SKM-1 (cell line): Measurements from ENCODE around the gene NT5DC1.
A peak's percentile ranks its signal among the peaks of the same experiment; 100 is the strongest.
"Not testable (repeated sequence)": the region's sequence is repeated elsewhere in the genome, so short reads cannot be mapped to it uniquely, and the experiment has no call there.

Source experiments
- DNase-seq: peaks from one replicate; lab custom pipeline; 2025; ENCODE audit not compliant: unreplicated experiment; lab: John Stamatoyannopoulos, UW

NT5DC1 gene

GRCh38 chr6:116268589-116269293, 168.1 kb downstream of the NT5DC1 start:
- peak; percentile 79 for DNase-seq

DNA sequence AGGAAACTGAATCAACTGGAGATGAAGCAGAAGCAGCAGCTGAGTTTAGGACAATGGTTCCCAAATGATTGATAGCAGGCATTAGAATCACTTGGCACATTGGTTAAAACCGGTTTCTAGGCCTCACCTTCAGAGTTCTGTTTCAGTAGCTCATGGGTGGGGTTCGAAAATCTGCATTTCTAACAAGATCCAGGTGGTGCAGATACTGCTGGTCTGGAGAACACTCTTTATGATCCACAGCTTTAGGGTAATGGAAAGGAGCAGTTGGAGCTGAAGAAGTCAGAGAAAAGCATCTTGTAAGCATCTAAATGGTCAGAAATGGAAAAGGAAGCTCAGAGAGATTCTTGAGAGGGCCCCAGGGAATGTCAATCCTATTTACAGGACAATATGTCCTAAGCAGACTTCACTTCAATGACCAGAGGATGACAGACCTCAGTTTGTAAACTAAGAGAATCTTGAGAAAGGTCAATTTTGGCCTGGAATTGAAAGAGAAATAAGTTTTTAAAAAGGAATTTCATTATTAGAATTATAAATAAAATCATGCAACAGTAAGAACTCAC, 170.6 kb downstream of the NT5DC1 start:
- DNase-seq: no peak

DNA sequence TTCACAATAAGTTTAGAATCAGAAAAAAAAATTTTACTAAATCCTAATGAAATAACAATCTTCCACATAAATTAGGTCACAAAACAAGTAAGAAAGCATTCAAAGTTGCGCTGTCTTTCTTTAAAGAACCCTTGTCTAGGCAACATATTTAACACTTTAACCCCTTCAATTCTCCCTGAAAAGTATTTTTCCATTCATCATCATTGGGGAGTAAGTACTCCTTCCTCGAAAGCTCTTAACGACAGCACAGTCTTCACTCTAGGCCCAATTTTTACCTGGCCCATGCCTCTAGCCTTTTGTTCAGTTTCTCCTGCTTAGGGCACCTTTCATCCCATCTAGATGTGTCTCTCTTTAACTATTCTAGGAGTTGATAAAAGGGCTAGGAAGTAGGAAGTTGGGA, 176.5 kb downstream of the NT5DC1 start:
- no peak for DNase-seq

DNA sequence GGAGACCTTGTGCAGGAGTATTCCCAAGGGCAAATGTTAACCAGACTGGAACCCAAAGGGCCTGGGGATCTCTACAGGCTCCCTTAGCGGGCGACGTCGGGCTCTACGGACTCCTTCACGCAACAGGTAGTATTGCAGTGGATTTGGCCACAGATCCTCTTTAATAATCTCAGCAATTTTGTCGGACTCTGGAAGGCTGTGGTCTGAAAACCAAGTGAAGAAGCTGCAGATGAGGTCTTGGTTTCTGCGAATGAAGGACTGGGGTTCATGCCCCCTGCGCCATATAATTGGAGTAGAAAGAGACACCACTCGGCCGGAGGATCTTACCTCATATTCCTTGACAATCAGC, 177.8 kb downstream of the NT5DC1 start:
- no peak for DNase-seq

- no peak for DNase-seq
Observed at GRCh38 chr6:116278854-116279231, 178.2 kb downstream of the NT5DC1 start.

GRCh38 chr6:116279232-116280160, 178.8 kb downstream of the NT5DC1 start, which contains the start of gene TSPYL1:
TSPYL1 (minus strand) TSS chr6:116279930; CDS start chr6:116279830, 100 bp downstream.
- DNase-seq: peak; percentile 91

DNA sequence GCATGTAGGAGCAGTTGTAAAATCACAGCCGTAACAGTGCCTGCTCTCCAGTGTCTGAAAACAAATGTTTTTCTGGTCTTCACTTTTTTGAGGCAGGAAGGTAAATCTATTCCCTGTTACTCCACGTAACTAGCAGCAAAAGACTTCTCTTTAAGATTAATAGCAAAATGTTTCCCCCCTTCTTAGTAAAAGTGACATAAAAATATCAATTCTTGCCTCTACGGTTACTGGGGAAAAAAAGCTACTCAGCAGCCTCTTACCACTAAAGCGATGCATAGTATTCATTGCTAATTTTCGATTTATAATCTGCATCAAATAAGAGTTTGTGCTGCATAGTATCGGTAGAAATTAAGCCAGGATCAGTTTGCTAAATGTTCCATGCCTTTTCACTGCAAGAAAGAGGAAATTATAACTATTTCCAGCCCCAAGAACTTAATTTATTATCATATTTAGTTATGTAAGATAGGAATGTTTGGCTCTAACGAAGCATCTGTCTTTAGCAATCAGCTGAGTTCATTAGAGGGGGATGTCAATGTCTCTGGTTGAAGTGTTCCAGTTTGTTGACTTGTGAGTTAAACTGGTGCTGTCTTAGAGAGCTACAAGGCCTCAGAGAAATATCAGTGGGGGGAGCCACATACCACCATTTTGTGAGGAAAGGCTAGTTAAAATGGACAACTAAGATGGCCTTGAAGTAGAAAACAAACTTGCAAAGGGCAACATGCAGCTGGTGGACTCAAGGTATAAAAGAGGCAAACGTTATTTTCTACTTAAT, 179.7 kb downstream of the NT5DC1 start:
- DNase-seq: no peak

- DNase-seq: no peak
Observed at GRCh38 chr6:116280933-116281316, 180.3 kb downstream of the NT5DC1 start.

DNA sequence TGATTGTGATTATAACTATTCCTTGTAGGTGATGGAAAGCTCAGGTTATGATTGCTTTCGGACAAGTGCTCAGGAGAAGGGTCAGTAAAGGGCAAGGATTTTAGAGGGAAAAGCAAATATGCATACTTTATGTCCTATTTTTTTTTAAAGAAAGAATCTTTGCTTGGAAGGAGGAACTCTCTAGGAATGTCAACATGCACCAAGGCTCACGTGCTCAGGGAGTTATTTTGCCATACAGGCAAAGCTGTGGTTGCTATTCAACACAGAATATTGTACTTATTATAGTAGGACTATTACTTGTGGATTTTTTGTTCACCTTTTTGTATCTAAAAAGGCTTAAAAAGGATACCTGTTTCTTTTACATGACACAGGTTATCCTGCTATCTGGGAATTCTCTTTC, 182.0 kb downstream of the NT5DC1 start:
- no peak for DNase-seq

GRCh38 chr6:116283191-116283590, 182.5 kb downstream of the NT5DC1 start:
- no peak for DNase-seq

DNA sequence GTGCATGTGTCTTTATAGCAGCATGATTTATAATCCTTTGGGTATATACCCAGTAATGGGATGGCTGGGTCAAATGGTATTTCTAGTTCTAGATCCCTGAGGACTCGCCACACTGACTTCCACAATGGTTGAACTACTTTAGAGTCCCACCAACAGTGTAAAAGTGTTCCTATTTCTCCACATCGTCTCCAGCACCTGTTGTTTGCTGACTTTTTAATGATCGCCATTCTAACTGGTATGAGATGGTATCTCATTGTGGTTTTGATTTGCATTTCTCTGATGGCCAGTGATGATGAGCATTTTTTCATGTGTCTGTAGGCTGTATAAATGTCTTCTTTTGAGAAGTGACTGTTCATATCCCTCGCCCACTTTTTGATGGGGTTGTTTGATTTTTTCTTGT, 184.3 kb downstream of the NT5DC1 start:
- not testable (repeated sequence) for DNase-seq

GRCh38 chr6:116286773-116287358, 186.2 kb downstream of the NT5DC1 start:
- DNase-seq: no peak

GRCh38 chr6:116287689-116288282, 187.1 kb downstream of the NT5DC1 start:
- peak; percentile 16 for DNase-seq

- no peak for DNase-seq
Observed at GRCh38 chr6:116289876-116290275, 189.2 kb downstream of the NT5DC1 start.

DNA sequence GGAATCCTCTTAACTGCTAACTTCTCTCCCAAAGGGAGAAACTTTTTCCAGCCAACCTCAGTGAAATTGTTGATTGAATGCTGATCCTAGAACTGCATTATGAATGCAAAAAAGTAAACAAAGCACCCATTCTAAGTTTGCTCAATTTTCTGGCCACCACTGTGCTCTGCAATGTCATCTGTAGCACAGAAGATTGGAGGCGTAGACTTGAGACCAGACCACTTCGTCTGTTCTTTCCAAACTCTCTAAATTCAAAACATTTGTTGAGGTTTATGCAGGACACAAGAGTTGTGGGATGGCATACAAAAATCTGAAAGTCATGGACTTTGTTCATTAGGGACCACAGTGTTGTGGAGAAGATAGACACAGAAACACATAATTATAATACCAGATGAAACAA, 190.1 kb downstream of the NT5DC1 start:
- DNase-seq: no peak

DNA sequence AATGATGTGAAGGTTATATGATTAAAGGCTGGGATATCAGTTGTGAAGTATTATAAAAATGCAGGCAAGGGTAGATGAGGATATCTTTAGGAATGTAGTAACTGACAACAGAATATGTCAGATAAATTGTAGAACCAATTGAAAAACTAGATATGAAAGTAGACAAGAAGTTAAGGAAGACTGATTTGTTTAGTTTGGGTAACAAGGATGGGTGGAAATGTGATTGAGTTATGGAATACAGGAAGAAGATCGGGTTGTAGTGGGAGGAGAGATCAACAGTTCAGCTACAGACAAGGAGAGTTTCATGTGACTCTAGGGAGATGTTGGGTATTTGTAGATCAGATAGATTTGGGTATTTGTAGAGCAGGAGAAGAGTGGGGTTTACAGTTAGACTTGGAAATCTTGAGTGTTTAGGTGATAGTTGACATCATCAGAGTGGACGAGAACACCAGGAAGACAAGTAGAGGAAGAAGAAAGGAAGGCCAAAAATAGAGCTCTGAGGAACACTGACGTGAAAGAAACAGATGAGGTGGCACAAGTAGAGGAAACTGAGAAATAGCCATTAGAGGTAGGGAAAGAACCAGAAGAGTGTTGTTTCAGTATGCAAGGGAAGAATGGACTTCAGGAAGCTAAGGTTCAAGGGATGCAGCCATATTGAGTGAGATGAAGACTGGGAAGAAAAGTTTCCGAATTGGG, 191.2 kb downstream of the NT5DC1 start:
- DNase-seq: no peak

GRCh38 chr6:116292553-116292952, 191.9 kb downstream of the NT5DC1 start:
- DNase-seq: no peak

- no peak for DNase-seq
Observed at GRCh38 chr6:116298273-116298672, 197.6 kb downstream of the NT5DC1 start.

GRCh38 chr6:116298973-116299372, 198.3 kb downstream of the NT5DC1 start:
- DNase-seq: no peak
